ENCODE measurements around the gene GABBR2.

The GABBR2 gene

DNA sequence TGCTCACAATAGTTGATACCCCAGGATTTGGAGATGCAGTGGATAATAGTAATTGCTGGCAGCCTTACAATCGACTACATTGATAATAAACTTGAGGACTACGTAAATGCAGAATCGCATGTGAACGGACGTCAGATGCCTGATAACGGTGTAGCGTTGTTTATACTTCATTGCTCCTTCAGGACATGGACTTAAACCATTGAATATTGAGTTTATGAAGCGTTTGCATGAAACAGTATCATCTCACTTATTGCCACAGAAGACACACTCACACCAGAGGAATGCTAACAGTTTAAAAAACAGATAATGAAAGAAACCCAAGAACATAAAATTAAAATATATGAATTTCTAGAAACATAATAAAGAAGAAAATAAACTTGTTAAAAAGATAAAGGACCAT is 101.6 kb downstream of the GABBR2 start:
- DNase-seq (ENCODE audit: low read depth), result no peak
- TF ChIP-seq, protein P1, sequence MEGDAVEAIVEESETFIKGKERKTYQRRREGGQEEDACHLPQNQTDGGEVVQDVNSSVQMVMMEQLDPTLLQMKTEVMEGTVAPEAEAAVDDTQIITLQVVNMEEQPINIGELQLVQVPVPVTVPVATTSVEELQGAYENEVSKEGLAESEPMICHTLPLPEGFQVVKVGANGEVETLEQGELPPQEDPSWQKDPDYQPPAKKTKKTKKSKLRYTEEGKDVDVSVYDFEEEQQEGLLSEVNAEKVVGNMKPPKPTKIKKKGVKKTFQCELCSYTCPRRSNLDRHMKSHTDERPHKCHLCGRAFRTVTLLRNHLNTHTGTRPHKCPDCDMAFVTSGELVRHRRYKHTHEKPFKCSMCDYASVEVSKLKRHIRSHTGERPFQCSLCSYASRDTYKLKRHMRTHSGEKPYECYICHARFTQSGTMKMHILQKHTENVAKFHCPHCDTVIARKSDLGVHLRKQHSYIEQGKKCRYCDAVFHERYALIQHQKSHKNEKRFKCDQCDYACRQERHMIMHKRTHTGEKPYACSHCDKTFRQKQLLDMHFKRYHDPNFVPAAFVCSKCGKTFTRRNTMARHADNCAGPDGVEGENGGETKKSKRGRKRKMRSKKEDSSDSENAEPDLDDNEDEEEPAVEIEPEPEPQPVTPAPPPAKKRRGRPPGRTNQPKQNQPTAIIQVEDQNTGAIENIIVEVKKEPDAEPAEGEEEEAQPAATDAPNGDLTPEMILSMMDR (IDR thresholded peaks at IDR 0.05; ENCODE audit: low read depth, low read length, missing control alignments), result no peak
- H3K4me3 ChIP-seq (ENCODE audit: low read depth, low read length), result no peak overlapping the region

- TF ChIP-seq, protein P1 (IDR thresholded peaks at IDR 0.05; ENCODE audit: low read depth, low read length, missing control alignments), result no peak
- no peak overlapping the region for H3K4me3 ChIP-seq (ENCODE audit: low read depth, low read length)
- no peak for DNase-seq (ENCODE audit: low read depth)
These were observed 102.0 kb downstream of the GABBR2 start for GRCh38 chr9:98606730-98607129.

DNA sequence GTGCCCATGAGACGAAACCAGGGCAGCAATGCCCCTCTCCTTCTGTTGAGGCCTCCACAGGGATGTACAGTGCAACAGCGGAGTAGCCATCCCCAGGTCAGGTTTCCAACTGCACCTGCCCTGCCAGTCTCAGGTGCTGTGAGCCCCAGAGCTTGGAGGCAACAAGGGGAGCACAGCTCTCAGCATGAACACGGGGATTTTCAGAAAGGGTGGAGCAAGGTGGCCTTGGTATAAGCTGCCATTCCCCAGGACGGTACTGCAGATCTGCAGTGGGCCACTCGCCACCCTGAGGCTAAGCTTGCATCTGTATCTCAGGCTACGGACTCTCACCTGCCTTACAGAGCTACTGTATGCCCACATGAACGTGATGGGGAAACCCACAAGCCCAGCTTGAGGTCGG is 103.6 kb downstream of the GABBR2 start:
- no peak overlapping the region for H3K4me3 ChIP-seq (ENCODE audit: low read depth, low read length)
- DNase-seq (ENCODE audit: low read depth), result no peak
- TF ChIP-seq, protein P1 (IDR thresholded peaks at IDR 0.05; ENCODE audit: low read depth, low read length, missing control alignments), result no peak

DNA sequence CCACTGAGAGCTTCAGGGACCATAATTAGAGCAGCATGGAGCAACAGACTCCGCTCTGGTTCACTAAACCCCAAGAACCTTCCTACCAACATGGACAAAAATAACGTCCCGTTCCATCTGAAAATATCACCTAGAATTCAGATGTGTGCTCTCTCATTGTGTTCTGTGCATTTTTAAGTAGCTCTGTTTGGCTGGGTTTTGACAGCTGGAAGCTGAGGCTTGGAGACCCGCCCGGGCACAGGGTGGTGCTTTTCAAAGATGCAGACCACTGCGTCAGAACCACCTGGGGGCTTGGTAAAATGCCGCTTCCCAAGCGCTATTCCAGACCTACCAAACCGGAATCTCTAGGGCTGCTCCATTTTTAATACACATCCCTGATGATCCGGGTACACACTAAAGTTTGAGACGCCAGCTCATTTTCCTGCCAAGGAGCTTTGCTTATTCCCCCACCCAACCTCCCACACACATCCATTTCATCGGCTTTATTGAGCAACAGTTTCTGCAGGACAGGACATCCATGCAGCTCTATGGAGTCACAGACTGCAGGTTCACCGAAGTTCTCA is 104.8 kb downstream of the GABBR2 start:
- TF ChIP-seq, protein P1 (IDR thresholded peaks at IDR 0.05; ENCODE audit: low read depth, low read length, missing control alignments), result no peak
- DNase-seq (ENCODE audit: low read depth), result no peak
- H3K4me3 ChIP-seq (ENCODE audit: low read depth, low read length), result no peak overlapping the region

DNA sequence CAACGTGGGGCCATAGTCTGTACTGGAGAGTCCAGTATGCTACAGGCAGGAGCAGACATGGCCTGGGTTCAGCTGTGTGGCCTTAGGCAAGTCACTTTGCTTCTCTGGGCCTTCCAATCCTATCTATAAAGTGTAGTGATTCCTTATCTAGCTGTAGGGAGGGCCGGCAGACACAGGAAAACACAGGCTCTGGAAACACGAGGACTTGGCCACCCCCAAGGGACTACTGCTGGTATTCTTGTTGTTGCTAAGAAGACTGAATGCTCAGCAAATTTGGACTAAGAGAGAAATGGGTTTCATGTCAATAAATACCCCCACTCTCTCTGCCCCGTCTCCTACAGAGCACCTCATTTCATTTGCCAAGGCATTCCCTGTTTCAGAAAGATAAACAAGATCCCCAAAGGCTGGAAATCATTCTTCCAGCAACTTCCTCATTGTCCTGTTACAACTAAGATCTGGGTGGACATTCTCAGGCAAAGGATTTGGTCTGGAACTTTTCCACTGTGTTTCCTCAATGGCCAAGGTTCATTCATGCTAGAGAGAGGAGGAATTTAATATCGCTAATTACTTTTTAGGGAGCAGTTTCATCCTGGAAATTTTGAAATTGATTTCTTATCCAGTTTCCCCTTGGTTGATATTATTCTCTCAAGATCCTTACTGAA is 105.8 kb downstream of the GABBR2 start:
- TF ChIP-seq, protein P1 (IDR thresholded peaks at IDR 0.05; ENCODE audit: low read depth, low read length, missing control alignments), result no peak
- DNase-seq (ENCODE audit: low read depth), result no peak
- H3K4me3 ChIP-seq (ENCODE audit: low read depth, low read length), result no peak overlapping the region

- TF ChIP-seq, protein P1 (IDR thresholded peaks at IDR 0.05; ENCODE audit: low read depth, low read length, missing control alignments), result no peak
- DNase-seq (ENCODE audit: low read depth), result no peak
- no peak overlapping the region for H3K4me3 ChIP-seq (ENCODE audit: low read depth, low read length)
These were observed 108.1 kb downstream of the GABBR2 start for GRCh38 chr9:98600631-98601030.
